Upper lobe of left lung (tissue), 6 donors: ENCODE measurements around the gene ANKHD1. TPM values are rescaled to one million over a fixed set of nuclear protein-coding genes. Genes with fewer than 3 reads are reported as not detected.

Source experiments
- ATAC-seq, 2 donors: fragments of 200-7000 bp; cut with Tn5 transposase; one replicate each; pipeline ENCODE4 v1.9.1; 2022; ENCODE audit warnings: mild to moderate bottlenecking in 2 of 2, moderate library complexity in 2 of 2; ENCODE audit not compliant: low FRiP score in 2 of 2
- DNase-seq, 2 donors: peaks; one replicate each; pipeline ENCODE4 v3.0.0-alpha.2; 2019 to 2020
- H3K27ac ChIP-seq, 4 donors: fragments of 200-600 bp; sonication (generic); one replicate each; pipeline ENCODE4 v1.5.1; 2016 to 2019
- H3K27me3 ChIP-seq, 4 donors: fragments of 200-600 bp; sonication (generic); one replicate each; pipeline ENCODE4 v1.5.1; 2017 to 2019
- H3K36me3 ChIP-seq, 4 donors: fragments of 200-600 bp; sonication (generic); one replicate each; pipeline ENCODE4 v1.5.1; 2016 to 2019
- H3K4me1 ChIP-seq, 4 donors: fragments of 200-600 bp; sonication (generic); one replicate each; pipeline ENCODE4 v1.5.1; 2018 to 2019
- H3K4me3 ChIP-seq, 4 donors: fragments of 200-600 bp; sonication (generic); one replicate each; pipeline ENCODE4 v1.5.1; 2017 to 2019; ENCODE audit warnings: mild to moderate bottlenecking in 2 of 4, moderate library complexity in 1 of 4
- H3K9me3 ChIP-seq, 4 donors: fragments of 200-600 bp; sonication (generic); one replicate each; pipeline ENCODE4 v1.5.1; 2018 to 2019
- CTCF ChIP-seq, 6 experiments: fragments of 450-650 bp in 4 of 6; fragments of 200-600 bp in 2 of 6; sonication (generic) in 2 of 6; IDR thresholded peaks; one replicate each; pipeline ENCODE4 v1.5.1; 2016 to 2019; ENCODE audit warnings: antibody characterized with exemption in 6 of 6
- EP300 ChIP-seq, 4 donors: sonication (generic); formaldehyde crosslinking; IDR thresholded peaks; one replicate each; pipeline ENCODE4 v1.5.1; 2017; ENCODE audit warnings: antibody characterized with exemption in 4 of 4, control low read depth in 2 of 4
- POLR2A ChIP-seq, 4 donors: fragments of 450-650 bp; IDR thresholded peaks; one replicate each; pipeline ENCODE4 v1.5.1; 2016 to 2017; ENCODE audit warnings: antibody characterized with exemption in 4 of 4, mild to moderate bottlenecking in 2 of 4
- POLR2AphosphoS5 ChIP-seq, 2 donors: sonication (generic); formaldehyde crosslinking; IDR thresholded peaks; one replicate each; pipeline ENCODE4 v1.5.1; 2017; ENCODE audit warnings: antibody characterized with exemption in 2 of 2
- WGBS, 2 donors: methylation state at CpG; one replicate each; pipeline ENCODE4 v1.1.5; 2017 to 2018; 5-methylcytosine and 5-hydroxymethylcytosine counted together
- total RNA-seq, 6 donors: library from RNA; depleted of rRNA in 4 of 6; stranded (reverse); fragments of >200 nt in 4 of 6; gene quantifications; one replicate each; pipeline versions ENCODE4 v1.1.0 to v1.2.1, GENCODE V29; 2016 to 2021
- donor health status: DM: no; HTN: no; CAD: no; lungs with moderate emphysema.
- donor health status: DM: no; HTN: yes; CAD: no; lungs with severe emphysema.

Gene ANKHD1
- total RNA-seq, 6 donors from 2014 or later = 97.0 to 338 (median 135) TPM

DNA sequence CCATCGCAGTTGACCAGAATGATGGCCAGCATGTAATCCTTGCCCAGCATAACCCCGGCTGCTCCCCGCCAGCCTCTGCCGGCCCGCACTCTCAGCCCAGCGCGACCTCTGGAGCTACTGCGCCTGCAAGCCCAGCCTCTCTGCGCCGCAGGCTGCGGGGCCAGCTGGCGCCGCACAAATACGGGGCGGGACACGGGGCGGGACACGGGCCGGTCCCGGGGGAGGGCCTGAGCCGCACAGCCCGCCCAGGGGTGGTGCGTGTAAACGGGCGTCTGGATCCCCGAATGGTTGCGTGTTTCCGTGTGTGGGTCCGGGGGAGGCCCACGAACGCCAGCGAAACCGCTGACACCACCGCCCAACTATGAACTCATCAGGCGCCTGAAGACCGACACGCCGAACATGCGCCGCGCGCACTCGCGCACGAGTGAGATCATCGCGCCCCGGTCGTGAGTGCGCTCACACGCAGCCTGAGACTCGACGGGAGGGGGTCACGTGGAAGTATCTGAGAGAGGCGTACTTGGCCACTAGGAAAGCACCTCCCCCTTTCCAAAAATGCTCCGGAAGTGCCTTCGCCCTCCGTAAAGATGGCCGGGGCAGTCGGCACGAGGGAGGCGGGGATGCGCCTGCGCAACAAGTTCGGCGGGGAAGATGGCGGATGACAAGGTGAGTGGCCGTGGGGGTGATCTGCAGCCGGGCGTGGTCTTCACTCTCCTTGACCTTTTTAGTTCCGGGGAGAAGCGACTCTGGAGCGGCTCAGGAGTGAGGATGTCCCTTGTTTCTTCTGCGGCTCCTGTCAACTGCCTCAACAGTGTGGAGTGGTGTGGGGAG lies 162.8 kb downstream of the ANKHD1 start, which contains the start of the genes APBB3 and SLC35A4:
Gene APBB3, minus strand, starts transcription at position 403 of the 828 bp plus-strand sequence. Its CDS starts 353 bp downstream, at position 50.
Gene SLC35A4, plus strand, starts transcription at position 633 of the 828 bp plus-strand sequence. CDS start 2,342 bp downstream, outside the sequence.
- peaks cover 47 to 58% (median 57%) of the 10 kb centered on the region in 4 donors for H3K4me1 ChIP-seq
- H3K4me3 ChIP-seq = peak within 1 kb of the TSS; percentile 71 to 85 (median 74)
- H3K36me3 ChIP-seq = peaks cover 0 to 37% (median 17%) of the 10 kb centered on the region in 4 donors
- H3K27ac ChIP-seq = peak within 1 kb of the TSS; percentile 94 to 97 (median 94)
- TF ChIP-seq CTCF (IDR thresholded peaks at IDR 0.05) = peak in 2 of 6 experiments; percentile 24 to 30
- peak in 3 of 4 donors; percentile 61 to 94 (median 84) for TF ChIP-seq POLR2A (IDR thresholded peaks at IDR 0.05)
- peak in 2 of 4 donors; percentile 68 to 90 for TF ChIP-seq EP300 (IDR thresholded peaks at IDR 0.05)
- peak; percentile 94 to 95 for TF ChIP-seq POLR2AphosphoS5 (IDR thresholded peaks at IDR 0.05)
- ATAC-seq (peak; percentile 96), DNase-seq (peak; percentile 98)
- no peaks in the 10 kb centered on the region for H3K9me3 ChIP-seq
- no peaks in the 10 kb centered on the region for H3K27me3 ChIP-seq
- 0 to 1% methylated on average over 37 to 61 of the region's 74 CpGs for WGBS, 2 donors

GRCh38 chr5:140565024-140565779 lies 163.6 kb downstream of the ANKHD1 start:
- Histone ChIP-seq H3K36me3 (peaks cover under 1 to 41% (median 17%) of the 10 kb centered on the region in 4 donors), H3K9me3 (no peaks in the 10 kb centered on the region), H3K4me3 (peak overlapping the region; percentile 71 to 85 (median 74)), H3K27me3 (no peaks in the 10 kb centered on the region), H3K27ac (peak overlapping the region; percentile 94 to 97 (median 94)), H3K4me1 (peaks cover 55 to 66% (median 65%) of the 10 kb centered on the region in 4 donors)
- TF ChIP-seq EP300 (IDR thresholded peaks at IDR 0.05) = no peak
- no peak for TF ChIP-seq POLR2A (IDR thresholded peaks at IDR 0.05)
- no peak for TF ChIP-seq CTCF (IDR thresholded peaks at IDR 0.05)
- TF ChIP-seq POLR2AphosphoS5 (IDR thresholded peaks at IDR 0.05) = no peak
- 5% methylated on average over 13 of the region's 13 CpGs for WGBS, 2 donors
- DNase-seq (no peak), ATAC-seq (peak in 1 of 2 donors; percentile 1)

- Histone ChIP-seq H3K27ac (peak overlapping the region; percentile 94 to 97 (median 94)), H3K27me3 (no peaks in the 10 kb centered on the region), H3K4me1 (peaks cover 55 to 72% (median 68%) of the 10 kb centered on the region in 4 donors), H3K36me3 (peaks cover 2 to 44% (median 17%) of the 10 kb centered on the region in 4 donors), H3K4me3 (peak overlapping the region; percentile 71 to 85 (median 74)), H3K9me3 (no peaks in the 10 kb centered on the region)
- DNase-seq (peak in 1 of 2 donors; percentile 89), ATAC-seq (peak in 1 of 2 donors; percentile 38)
- WGBS, 2 donors = 78 to 79% methylated on average over 4 of the region's 4 CpGs
- peak in 1 of 4 donors; percentile 65 for TF ChIP-seq EP300 (IDR thresholded peaks at IDR 0.05)
- peak in 1 of 4 donors; percentile 32 for TF ChIP-seq POLR2A (IDR thresholded peaks at IDR 0.05)
- TF ChIP-seq POLR2AphosphoS5 (IDR thresholded peaks at IDR 0.05) = peak; percentile 34 to 42
- no peak for TF ChIP-seq CTCF (IDR thresholded peaks at IDR 0.05)
Observed at GRCh38 chr5:140565780-140566095, 164.1 kb downstream of the ANKHD1 start.

GRCh38 chr5:140566665-140567064 lies 165.0 kb downstream of the ANKHD1 start:
- Histone ChIP-seq H3K4me3 (no peak overlapping the region), H3K27me3 (no peaks in the 10 kb centered on the region), H3K9me3 (no peaks in the 10 kb centered on the region), H3K4me1 (peaks cover 55 to 81% (median 68%) of the 10 kb centered on the region in 4 donors), H3K36me3 (peaks cover 2 to 38% (median 16%) of the 10 kb centered on the region in 4 donors), H3K27ac (peak overlapping the region; percentile 94 to 97 (median 94))
- DNase-seq = no peak
- WGBS, 2 donors = 93% methylated on average over 3 to 5 of the region's 5 CpGs
- no peak for ATAC-seq
- TF ChIP-seq POLR2A (IDR thresholded peaks at IDR 0.05) = no peak
- no peak for TF ChIP-seq POLR2AphosphoS5 (IDR thresholded peaks at IDR 0.05)
- TF ChIP-seq CTCF (IDR thresholded peaks at IDR 0.05) = no peak
- TF ChIP-seq EP300 (IDR thresholded peaks at IDR 0.05) = no peak
